NCI-H82 (cell line): ENCODE data around the gene MAZ.
"Not testable (repeated sequence)": the region's sequence is repeated elsewhere in the genome, so short reads cannot be mapped to it uniquely, and the experiment has no call there.

Experiments used
- DNase-seq: peaks from one replicate; lab custom pipeline; 2025; lab: John Stamatoyannopoulos, UW

The MAZ gene

DNA sequence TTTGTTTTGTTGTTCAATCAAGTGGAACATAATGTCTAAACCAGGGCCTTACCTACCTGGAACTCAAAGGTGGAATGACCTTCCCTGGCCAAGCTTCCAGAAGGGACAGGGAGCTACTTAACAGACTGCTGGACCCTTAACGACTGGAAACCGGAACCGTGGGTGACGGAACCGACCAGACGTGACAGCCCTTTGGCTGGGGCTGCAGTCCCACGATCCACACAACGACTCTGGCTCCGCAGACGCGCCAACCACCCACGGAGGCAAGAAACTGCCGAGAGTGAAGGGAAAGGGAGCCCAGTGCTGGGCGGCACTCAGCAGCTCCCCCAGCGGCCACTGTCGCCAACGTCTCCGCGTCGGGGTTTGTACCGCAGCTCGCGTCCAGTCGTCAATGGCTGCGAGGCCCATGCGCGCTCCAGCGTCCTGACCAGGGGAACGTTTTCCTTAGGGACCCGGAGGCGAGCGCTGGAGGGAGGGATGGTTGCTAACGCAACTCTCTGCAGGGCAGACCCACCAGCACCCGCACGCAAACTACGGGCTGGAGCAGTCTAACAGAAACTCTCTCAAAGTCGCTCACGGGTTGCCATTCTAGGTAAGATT, 21.3 kb upstream of the MAZ start:
- no peak for DNase-seq

DNA sequence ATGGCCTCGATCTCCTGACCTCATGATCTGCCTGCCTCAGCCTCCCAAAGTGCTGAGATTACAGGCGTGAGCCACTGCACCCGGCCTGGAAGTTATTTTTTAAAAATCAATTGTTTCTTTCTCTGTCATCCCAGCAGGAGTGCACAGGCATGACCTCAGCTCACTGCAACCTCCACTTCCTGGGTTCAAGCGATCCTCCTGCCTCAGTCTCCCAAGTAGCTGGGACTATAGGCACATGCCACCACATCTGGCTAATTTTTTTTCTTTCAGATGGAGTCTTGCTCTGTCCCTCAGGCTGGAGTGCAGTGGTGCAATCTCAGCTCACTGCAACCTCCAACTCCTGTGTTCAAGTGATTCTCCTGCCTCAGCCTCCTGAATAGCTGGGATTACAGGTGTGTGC, 19.2 kb upstream of the MAZ start:
- DNase-seq = not testable (repeated sequence)

DNA sequence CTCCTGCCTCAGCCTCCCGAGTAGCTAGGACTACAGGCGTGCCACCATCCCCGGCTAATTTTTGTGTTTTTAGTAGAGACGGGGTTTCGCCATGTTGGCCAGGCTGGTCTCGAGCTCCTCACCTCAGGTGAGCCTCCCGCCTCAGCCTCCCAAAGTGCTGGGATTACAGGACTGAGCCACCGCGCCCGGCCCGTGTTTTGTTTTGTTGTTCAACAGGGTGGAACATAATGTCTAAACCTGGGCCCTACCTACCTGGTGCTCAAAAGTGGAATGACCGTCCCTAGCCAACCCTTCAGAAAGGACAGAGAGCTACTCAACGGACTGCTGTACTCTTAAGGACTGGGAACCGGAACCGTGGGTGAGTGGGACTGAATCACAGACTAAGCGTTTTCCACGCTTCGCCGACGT, 16.6 kb upstream of the MAZ start:
- DNase-seq = no peak

DNA sequence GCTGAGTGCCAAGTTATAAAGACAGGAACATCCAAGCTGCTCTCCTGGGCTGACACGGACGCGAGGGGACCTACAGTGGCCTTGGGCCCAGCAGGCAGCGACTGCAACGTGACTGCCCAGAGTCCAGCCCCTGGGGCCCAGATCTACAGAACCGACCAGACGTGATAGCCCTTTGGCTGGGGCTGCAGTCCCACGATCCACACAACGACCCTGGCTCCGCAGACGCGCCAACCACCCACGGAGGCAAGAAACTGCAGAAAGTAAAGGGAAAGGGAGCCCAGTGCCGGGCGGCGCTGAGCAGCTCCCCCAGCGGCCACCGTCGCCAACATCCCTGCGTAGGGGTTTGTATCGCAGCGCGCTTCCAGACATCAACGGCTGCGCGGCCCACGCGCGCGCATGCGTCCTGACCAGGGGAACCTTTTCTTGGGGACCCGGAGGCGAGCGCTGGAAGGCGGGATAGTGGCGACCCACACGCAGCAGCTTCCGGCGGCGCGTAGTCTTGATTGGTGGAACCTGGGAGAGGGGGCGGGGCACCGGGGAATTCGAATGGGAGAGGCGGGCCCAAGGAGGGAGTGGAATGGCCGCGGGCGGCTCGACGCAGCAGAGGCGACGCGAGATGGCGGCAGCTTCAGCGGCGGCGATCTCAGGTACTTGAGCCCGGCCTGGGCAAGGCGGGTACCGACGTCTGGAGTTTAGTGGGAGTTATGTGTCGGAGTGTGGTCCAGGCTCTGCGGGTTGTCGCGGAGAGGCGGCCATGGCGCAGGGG, 16.0 kb upstream of the MAZ start, which contains the start of gene KIF22:
TSS of gene KIF22 (plus strand) at position 569 of the 766 bp plus-strand sequence. CDS start at position 578, 9 bp downstream.
- DNase-seq = peak; percentile 99

DNA sequence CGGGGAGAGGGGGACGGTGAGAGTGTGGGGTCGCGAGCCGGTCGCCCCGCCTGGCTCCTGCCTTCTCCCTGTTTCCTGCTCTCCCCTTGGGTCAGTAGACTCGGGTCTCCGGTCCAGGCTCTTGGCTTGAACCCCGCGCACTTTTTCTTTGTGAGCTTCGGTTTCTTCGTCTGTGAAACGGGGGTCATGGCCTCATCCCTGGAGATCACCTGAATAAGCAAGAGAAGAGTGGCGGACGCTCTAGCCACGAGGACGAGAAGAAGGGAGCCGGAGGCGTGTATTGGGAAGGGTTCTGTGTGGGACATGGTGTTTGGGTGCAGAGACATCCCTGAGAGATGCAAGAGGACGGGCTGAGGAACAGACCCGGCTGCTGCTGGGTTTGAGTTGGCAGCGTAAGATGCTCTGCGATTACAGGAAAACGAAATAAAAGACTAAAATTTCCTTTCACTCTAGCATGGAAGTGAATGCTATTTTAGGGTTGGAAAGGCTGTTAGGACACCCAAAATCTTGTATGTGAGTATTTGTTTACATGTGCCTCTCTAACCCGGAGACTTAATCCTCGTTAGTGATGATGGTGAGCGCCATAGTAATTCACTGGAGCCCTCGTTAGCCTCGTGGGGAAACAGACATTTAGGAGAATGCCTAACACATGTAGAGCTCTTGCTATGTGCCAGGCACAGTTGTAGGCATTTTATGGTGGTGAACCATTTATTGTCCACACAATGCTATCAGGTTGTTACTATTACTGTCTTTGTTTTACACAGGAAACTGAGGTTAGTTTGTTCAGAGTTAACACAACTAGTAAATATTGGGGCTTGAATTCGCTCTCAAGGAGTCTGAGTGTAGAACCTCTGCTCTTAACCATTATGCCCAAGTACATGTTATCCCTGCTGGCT, 15.1 kb upstream of the MAZ start:
- peak; percentile 50 for DNase-seq

DNA sequence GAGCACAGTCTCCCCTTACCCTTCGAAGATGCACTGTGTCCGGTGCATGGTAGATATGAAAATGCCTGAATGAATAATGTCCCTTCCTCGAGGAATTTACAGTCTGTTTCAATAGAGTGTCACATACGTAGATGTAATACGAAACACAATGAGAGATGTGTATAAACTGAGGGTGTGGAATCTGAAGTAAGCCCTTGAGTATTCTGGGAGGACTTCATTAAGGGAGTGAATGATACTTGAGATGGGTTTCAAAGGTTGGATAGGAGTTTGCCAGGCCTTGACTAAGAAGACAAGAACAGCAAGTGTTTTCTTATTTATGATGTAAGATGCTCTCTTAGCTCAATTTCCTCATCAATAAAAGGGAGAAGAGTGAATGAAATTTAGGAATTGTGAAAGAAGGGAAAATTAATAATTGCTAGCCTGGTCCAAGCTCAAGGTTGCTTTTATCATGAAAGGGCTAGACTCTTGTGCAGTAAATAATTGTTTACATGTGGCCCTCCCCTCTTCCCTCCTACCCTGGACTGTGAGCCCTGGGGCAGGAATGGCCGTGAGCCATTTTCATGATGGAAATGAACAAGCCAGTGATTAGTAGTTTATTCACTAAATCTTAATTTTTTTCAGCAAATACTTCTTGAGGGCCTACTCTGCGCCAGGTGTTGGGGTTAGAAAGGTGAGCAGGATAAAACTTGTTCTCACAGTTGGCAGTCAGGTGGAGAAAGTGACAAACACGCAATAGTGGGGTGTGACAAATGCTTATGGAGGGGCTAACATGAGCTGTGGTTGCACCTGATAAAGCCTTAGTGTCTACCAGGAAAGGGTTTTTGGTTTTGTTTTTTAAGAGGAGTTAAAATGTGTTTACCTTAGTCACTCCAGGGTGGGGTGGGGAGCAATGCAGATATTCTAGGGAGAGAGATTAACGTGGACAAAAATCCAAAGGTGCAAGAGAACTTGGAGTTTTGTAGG, 14.2 kb upstream of the MAZ start:
- no peak for DNase-seq

DNA sequence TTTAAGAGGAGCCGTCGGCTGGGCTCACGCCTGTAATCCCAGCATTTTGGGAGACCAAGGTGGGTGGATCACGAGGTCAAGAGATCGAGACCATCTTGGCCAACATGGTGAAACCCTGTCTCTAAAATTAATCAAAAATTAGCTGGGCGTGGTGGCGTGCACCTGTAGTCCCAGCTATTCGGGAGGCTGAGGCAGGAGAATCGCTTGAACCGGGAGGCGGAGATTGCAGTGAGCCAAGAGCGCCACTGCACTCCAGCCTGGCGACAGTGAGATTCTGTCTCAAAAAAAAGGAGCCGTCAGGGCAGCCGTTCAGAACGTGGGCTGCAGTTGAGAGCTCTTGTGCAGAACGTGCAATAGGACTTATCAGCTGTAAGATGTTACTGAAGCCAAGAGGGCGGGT, 13.2 kb upstream of the MAZ start:
- DNase-seq = not testable (repeated sequence)

DNA sequence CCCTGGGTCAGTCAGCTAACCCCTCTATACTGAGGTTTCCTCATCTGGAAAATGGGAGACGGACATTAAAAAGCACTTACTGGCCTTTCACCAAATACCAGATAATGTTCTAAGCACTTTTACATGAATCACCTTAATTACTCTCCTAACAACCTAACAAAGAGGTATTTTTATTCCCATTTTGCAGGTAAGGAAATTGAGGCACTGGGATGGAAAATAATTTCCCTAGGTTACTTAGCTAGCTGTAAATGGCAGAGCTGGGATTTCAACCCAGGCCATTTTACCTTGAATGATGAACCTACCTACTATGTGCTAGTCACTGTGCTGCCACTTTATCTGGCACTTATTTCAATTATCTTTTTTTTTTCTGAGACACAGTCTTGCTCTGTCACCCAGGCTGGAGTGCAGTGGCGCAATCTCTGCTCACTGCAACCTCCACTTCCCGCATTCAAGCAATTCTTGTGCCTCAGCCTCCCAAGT, 12.1 kb upstream of the MAZ start:
- DNase-seq = no peak

DNA sequence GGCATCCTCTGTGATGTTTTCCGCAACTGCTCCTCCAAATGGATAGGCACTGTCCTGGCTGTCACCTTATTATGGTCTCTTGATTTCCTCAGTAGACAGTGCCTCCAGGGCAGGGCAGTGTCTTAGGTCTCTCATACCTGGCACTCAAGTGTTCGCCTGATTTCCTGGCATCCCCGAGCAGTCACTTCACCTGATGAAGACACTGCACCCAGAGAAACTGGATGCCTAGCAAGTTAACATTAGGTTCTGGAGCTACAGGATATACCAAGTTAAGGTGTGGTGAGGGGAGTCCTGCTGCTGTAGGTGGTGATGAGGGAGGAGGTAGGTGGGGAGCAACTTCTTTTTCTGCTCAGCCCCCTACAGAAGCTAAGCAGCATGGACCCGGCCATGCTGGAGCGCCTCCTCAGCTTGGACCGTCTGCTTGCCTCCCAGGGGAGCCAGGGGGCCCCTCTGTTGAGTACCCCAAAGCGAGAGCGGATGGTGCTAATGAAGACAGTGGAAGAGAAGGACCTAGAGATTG, 3.9 kb upstream of the MAZ start:
- no peak for DNase-seq

DNA sequence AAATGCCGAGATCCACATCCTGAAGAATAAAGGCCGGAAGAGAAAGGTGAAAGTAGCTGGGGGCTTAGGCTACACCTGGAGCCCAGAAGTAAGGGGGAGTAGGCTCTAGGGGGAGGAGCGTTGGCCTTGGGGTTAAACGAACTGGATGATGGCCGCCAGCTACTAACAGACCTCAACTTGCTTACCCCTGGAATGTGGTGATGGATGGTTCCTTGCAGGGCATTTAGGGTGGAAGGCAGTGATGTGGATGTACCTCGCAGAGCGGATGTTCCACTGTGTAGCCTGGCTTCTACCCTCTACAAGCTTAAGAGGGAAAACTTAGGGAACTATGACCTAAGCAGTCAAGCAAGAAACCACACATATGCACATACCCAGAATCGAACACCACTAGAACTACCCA, 2.3 kb upstream of the MAZ start:
- DNase-seq = peak; percentile 27

DNA sequence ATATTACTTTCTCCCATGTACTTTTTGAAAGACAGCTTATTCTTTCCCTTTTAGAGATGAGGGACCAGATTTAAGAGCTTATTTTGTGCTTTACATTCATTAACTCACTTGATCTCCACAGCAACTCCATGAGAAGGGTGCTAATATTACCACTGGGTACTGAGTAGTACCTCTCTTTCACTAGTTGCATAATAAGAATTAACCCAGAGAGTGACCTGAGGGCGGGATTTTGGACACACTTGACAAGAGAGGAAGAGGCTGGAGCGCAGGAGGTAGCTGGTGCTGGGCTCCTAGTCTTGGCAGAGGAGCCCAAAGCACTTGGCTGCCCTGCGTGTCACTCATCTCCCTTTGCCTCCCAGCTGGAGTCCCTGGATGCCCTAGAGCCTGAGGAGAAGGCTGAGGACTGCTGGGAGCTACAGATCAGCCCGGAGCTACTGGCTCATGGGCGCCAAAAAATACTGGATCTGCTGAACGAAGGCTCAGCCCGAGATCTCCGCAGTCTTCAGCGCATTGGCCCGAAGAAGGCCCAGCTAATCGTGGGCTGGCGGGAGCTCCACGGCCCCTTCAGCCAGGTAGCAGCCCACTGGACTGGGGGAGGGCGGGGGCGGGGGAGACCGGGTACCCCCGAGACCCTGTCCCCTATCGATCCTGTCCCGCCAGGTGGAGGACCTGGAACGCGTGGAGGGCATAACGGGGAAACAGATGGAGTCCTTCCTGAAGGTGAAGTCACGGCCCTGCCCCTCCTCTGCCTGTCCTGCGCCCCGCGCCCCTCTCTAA, 1.7 kb upstream of the MAZ start:
- DNase-seq = peak; percentile 74

DNA sequence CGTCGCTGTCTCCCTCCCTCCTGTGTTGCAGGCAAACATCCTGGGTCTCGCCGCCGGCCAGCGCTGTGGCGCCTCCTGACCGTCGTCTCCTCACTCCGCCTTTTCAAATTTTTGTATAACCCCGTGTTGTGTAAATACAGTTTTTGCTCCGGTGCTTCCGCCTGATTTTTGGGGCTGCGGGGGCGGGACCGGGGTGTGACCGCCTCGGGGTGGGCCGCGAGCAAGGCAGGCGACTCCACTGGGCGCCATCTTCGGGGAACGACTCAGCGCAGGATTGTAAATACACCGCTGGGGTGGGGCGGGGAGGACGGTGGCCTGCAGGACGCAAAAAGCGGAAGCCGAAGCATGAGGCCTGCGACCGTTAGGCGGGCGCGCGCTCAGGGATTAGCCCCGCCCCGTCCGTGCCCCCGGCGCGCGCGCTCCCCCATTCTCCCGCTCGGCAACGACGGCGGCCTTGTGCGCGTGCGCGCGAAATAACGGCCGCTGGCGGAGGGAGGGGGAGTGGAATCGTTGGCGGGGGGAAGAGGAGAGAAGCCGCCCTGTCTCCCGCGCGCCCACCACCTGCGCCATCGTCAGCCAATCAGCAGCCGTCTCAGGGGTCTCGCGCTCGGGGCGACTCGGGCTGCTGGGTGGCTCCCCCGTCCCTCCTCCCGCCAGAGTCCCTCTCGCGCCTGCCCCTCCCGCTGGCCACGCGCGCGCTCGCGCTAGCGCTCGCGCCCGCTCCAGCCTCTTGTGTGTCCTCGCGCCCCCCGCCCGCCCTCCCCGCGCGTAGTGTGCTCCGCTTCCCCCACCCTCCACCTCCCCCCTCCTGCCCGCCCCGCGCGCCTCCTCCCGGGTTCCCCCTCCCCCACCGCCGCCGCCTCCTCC, 864 bp upstream of the MAZ start:
- DNase-seq = peak; percentile 98

DNA sequence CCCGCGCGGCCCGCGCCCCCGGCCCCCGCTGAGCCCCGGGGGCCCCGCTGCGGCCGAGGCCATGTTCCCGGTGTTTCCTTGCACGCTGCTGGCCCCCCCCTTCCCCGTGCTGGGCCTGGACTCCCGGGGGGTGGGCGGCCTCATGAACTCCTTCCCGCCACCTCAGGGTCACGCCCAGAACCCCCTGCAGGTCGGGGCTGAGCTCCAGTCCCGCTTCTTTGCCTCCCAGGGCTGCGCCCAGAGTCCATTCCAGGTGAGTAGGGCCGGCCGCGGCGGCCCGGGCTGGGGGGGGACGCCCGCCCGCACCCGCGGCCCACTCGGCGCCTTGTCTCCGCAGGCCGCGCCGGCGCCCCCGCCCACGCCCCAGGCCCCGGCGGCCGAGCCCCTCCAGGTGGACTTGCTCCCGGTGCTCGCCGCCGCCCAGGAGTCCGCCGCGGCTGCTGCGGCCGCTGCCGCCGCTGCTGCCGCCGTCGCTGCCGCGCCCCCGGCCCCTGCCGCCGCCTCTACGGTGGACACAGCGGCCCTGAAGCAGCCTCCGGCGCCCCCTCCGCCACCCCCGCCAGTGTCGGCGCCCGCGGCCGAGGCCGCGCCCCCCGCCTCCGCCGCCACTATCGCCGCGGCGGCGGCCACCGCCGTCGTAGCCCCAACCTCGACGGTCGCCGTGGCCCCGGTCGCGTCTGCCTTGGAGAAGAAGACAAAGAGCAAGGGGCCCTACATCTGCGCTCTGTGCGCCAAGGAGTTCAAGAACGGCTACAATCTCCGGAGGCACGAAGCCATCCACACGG, 504 bp downstream of the MAZ start:
- peak; percentile 75 for DNase-seq

DNA sequence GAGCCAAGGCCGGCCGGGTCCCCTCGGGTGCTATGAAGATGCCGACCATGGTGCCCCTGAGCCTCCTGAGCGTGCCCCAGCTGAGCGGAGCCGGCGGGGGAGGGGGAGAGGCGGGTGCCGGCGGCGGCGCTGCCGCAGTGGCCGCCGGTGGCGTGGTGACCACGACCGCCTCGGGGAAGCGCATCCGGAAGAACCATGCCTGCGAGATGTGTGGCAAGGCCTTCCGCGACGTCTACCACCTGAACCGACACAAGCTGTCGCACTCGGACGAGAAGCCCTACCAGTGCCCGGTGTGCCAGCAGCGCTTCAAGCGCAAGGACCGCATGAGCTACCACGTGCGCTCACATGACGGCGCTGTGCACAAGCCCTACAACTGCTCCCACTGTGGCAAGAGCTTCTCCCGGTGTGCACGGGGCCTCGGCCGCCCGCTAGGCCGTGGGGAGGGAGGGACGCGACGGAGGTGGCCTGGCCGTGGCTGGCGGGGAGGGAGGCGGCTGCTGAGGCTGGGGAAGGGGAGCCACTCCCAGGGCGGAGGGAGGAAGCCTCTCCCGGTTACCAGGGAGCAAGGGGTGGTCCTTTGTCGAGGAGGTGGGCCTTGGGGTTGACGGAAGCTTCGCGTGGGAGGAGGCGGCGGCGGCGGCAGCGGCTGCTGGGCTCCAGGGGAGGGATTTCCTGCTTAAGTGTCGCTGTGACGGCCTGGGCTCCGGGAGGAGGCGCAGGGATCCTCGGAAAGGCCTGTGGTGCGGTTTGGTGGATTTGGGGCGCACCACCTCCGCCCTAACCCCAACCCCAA, 1.3 kb downstream of the MAZ start:
- peak; percentile 88 for DNase-seq

DNA sequence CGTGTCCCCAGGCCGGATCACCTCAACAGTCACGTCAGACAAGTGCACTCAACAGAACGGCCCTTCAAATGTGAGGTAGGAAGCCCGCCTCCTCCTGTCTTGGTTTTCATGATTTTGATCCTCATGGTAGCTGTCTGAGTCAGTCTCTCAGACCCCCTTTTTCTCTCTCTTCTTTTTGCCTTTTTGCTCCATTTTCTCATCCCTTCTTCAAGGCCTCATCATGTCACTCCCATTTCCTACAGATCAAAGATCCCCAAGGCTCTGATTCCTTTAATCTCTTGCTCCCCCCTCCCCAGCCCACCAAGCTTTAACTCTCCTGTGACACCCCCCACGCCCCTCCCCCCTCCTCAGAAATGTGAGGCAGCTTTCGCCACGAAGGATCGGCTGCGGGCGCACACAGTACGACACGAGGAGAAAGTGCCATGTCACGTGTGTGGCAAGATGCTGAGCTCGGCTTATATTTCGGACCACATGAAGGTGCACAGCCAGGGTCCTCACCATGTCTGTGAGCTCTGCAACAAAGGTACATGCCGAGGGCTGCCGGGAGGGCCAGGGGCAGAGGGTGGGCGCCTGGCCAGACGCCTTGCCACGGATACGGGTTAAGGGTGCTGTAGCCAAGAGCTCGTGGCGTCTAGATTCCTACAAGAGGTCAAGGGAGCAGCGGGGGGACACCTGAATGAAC, 2.0 kb downstream of the MAZ start:
- peak; percentile 54 for DNase-seq

DNA sequence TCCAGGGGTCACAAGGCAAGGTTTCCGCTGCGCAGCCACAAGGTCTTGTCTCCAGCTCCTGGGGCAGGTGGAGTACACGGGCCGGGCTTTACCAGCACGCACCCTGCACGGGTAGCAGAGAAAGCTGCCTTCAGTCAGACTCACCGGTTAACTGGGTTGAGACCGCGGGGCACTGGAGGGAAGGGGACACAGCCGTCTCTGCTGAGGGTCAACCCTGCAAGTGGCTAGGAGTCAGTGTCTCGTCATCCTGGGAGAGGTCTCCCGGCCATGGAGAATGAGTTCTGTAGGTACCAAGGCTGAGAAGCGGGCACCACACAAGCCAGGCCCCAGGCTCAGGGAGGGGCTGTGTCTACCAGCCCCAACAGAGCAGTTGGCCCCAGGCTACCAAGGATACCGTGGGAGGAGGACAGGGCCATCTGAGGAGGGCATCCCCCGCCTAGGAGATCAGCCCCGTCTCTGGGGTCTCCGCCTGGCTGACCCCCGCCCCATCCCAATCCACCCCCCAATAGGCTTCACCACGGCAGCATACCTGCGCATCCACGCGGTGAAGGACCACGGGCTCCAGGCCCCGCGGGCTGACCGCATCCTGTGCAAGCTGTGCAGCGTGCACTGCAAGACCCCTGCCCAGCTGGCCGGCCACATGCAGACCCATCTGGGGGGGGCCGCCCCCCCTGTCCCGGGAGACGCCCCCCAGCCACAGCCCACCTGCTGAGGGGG, 2.9 kb downstream of the MAZ start:
- DNase-seq = no peak
